Measurements from ENCODE around the gene MMP24. TPM values are rescaled to one million over a fixed set of nuclear protein-coding genes. Genes with fewer than 3 reads are reported as not detected.

The MMP24 gene
- total RNA-seq, 1 donor from 2014 or later, result not detected

DNA sequence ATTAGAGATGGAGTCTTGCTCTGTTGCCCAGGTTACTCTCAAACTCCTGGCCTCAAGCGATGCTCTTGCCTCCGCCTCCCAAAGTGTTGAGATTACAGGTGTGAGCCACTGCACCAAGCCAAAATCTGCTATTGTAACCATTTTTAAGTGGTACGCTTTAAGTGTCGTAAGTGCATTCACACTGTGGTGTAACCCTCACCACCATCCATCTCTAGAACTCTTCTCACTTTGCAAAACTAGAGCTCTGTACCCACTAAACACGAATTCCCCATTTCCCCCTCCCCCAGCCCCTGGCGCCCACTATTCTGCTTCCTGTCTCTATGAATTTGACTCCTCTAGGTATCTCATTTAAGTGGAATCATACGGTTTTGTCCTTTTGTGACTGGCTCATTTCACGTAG is 68.6 kb downstream of the MMP24 start:
- H3K27me3 ChIP-seq, result no peaks in the 10 kb centered on the region
- H3K9me3 ChIP-seq, result no peaks in the 10 kb centered on the region
- intact Hi-C loops (cut with DNase I), result no loop called here
- H3K27ac ChIP-seq, result no peak overlapping the region
- no peak for DNase-seq (ENCODE audit: low spot score in 2 of 2)
- H3K4me1 ChIP-seq, result no peaks in the 10 kb centered on the region
- H3K36me3 ChIP-seq, result no peaks in the 10 kb centered on the region
- TF ChIP-seq, protein P1, sequence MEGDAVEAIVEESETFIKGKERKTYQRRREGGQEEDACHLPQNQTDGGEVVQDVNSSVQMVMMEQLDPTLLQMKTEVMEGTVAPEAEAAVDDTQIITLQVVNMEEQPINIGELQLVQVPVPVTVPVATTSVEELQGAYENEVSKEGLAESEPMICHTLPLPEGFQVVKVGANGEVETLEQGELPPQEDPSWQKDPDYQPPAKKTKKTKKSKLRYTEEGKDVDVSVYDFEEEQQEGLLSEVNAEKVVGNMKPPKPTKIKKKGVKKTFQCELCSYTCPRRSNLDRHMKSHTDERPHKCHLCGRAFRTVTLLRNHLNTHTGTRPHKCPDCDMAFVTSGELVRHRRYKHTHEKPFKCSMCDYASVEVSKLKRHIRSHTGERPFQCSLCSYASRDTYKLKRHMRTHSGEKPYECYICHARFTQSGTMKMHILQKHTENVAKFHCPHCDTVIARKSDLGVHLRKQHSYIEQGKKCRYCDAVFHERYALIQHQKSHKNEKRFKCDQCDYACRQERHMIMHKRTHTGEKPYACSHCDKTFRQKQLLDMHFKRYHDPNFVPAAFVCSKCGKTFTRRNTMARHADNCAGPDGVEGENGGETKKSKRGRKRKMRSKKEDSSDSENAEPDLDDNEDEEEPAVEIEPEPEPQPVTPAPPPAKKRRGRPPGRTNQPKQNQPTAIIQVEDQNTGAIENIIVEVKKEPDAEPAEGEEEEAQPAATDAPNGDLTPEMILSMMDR (IDR thresholded peaks at IDR 0.05), result no peak
- H3K4me3 ChIP-seq, result no peak overlapping the region

DNA sequence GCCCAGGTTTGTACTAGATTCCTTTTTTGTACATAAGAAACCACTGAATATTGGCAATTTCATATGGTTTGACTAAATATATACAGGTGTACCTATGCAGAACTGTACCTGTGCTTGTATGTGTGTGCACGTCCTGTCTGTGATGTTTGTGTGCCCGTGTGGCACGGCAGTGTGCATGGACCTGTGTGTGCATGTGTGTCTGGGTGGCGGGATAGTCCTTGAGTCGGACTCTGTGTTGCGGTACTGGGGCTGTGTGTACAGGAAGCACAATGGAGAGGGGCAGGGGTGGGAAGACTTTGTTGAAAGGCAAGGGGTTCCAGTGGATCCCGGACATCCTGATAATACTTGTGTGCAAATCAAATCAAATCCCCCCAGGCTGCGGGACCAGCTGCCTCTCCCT is 69.2 kb downstream of the MMP24 start:
- Histone ChIP-seq H3K36me3 (no peaks in the 10 kb centered on the region), H3K27me3 (no peaks in the 10 kb centered on the region), H3K27ac (no peak overlapping the region), H3K4me3 (no peak overlapping the region), H3K9me3 (no peaks in the 10 kb centered on the region), H3K4me1 (no peaks in the 10 kb centered on the region)
- TF ChIP-seq, protein P1 (IDR thresholded peaks at IDR 0.05), result no peak
- intact Hi-C loops (cut with DNase I), result no loop called here
- DNase-seq (ENCODE audit: low spot score in 2 of 2), result no peak

DNA sequence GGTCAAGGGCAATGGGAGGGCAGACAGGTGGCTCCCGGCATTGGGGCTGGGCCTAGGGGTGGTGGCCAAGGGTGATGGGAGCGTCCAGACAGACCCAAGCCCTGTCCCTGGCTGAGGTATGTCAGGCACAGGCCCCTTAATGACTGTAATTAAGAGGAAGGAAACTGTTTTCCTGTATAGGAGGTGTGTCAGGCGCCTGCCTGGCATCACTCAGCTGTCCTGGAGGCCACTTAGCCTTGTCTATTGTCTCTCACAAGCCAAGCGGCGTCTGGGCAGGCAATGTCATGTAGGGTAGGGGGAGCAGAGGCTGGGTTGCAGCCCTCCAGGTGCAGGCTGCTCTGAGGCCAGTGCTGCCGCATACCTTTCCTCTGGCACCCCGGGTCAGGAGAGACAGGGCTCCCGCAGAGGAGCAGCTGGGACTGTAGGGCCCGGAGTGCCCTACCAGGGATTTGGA is 69.6 kb downstream of the MMP24 start:
- TF ChIP-seq, protein P1 (IDR thresholded peaks at IDR 0.05), result no peak
- peak in 1 of 2 donors; percentile 43 for DNase-seq (ENCODE audit: low spot score in 2 of 2)
- H3K4me1 ChIP-seq, result no peaks in the 10 kb centered on the region
- no peaks in the 10 kb centered on the region for H3K27me3 ChIP-seq
- H3K27ac ChIP-seq, result no peak overlapping the region
- no peaks in the 10 kb centered on the region for H3K36me3 ChIP-seq
- H3K9me3 ChIP-seq, result no peaks in the 10 kb centered on the region
- H3K4me3 ChIP-seq, result no peak overlapping the region
- intact Hi-C loops (cut with DNase I), result no loop called here

DNA sequence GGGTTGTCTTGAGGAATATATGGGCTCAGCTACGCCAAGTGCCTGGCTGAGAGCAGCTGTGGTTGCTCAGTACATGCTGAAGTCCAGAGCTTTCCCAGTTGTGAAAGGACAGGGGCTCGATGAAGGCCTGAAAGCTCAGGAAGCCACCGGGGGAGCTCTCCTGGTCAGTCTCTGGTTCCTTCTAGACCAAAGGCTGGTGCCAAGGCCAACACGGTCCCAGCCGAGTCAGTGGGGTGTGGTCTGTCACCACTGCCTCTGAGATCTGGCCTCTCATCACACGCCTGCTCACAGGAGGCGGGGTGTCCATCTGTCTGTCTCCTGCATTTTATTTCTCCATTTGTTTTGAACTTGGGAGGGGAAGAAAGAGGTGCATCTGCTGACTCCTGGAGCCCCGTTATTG is 70.7 kb downstream of the MMP24 start:
- TF ChIP-seq, protein P1 (IDR thresholded peaks at IDR 0.05), result no peak
- peak in 1 of 2 donors; percentile 43 for DNase-seq (ENCODE audit: low spot score in 2 of 2)
- H3K4me1 ChIP-seq, result no peaks in the 10 kb centered on the region

DNA sequence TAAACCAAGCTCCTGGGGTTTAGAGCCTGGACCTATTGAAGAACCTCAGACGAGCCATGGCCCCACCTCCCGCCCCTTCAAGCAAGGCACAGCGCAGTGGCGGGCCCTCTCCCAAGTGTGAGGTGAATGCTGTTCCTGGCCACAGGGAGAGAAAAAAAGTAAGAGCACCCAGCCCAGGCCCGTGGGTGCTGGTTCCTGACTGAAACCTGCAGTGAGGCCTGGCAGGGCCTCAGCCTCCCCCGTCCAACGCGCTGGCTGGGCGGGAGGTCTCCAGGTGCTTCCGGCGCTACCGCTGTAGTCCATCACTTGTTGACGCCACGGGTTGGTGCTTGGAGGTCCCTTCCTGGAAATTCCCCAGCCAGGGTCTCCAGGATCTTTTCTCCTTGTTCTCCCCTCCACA is 71.2 kb downstream of the MMP24 start:
- Histone ChIP-seq H3K4me1 (no peaks in the 10 kb centered on the region), H3K4me3 (no peak overlapping the region), H3K27ac (no peak overlapping the region), H3K27me3 (no peaks in the 10 kb centered on the region), H3K36me3 (no peaks in the 10 kb centered on the region), H3K9me3 (no peaks in the 10 kb centered on the region)
- intact Hi-C loops (cut with DNase I), result no loop called here
- DNase-seq (ENCODE audit: low spot score in 2 of 2), result peak in 1 of 2 donors; percentile 55
- TF ChIP-seq, protein P1 (IDR thresholded peaks at IDR 0.05), result no peak

More for the DNA sequence above, 70.7 kb downstream of the MMP24 start:
- no peak overlapping the region for H3K4me3 ChIP-seq
- H3K27ac ChIP-seq, result no peak overlapping the region
- H3K9me3 ChIP-seq, result no peaks in the 10 kb centered on the region
- intact Hi-C loops (cut with DNase I), result no loop called here
- no peaks in the 10 kb centered on the region for H3K36me3 ChIP-seq
- no peaks in the 10 kb centered on the region for H3K27me3 ChIP-seq

DNA sequence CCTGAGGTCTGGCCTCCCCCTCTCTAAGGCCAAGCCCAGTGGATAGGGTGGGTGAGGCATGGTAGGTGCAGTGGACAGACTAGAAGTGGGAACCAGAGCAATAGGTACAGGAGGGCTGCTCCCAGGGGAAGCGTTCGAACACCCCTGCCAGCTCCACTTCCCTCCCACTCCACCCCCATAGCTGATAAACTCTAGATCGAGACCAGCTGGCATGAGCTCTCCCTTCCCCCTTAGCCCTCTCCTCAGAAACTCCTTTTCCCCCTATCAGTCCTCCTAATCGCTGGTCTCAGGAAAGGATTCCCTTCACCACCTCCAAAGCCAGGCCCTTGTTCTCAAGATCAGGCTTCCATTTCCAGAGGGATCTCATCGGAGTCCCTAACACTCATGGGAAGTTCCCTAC is 71.8 kb downstream of the MMP24 start:
- H3K4me1 ChIP-seq, result no peaks in the 10 kb centered on the region
- no peaks in the 10 kb centered on the region for H3K36me3 ChIP-seq
- H3K9me3 ChIP-seq, result no peaks in the 10 kb centered on the region
- TF ChIP-seq, protein P1 (IDR thresholded peaks at IDR 0.05), result no peak
- H3K27me3 ChIP-seq, result no peaks in the 10 kb centered on the region
- no peak overlapping the region for H3K27ac ChIP-seq
- intact Hi-C loops (cut with DNase I), result no loop called here
- no peak for DNase-seq (ENCODE audit: low spot score in 2 of 2)
- no peak overlapping the region for H3K4me3 ChIP-seq

Measured in ascending aorta (tissue), 2 donors.